HCT116 (cell line): Measurements from ENCODE around the gene TNFSF9. TPM values are rescaled to one million over a fixed set of nuclear protein-coding genes. Genes with fewer than 3 reads are reported as not detected.

Experiments
- ATAC-seq: fragments of 200-7000 bp; cut with Tn5 transposase; 2 replicates; pipeline ENCODE4 v1.9.1; 2020; ENCODE audit warnings: mild to moderate bottlenecking, moderate library complexity
- BruUV-seq: library from RNA; stranded (reverse); fragments of 400-500 nt; replicated peaks from 2 replicates; lab custom pipeline; 2021; lab: Mats Ljungman, UMichigan
- CTCF ChIA-PET: fragments of 300-600 bp; sonication (Branson Sonifier 250); formaldehyde crosslinking; loops from one replicate; lab custom pipeline; 2021; ENCODE audit warnings: antibody characterized with exemption; lab: Charles Lee
- POLR2A ChIA-PET: fragments of 300-600, 350-600 bp; sonication (Branson Sonifier 250); formaldehyde crosslinking; loops from one replicate; lab custom pipeline; 2021; ENCODE audit warnings: antibody characterized with exemption; lab: Charles Lee
- RAD21 ChIA-PET, 2 experiments: fragments of 300-600 bp; sonication (Branson Sonifier 250); formaldehyde crosslinking; loops; one replicate each; lab custom pipeline; 2023; ENCODE audit warnings: low total read pairs in 2 of 2; ENCODE audit not compliant: uncharacterized antibody in 2 of 2, unreplicated experiment in 2 of 2, low non-redundant PET in 1 of 2; lab: Charles Lee
- DNase-seq: peaks from one replicate; pipeline ENCODE4 v3.0.0-alpha.2; 2010; ENCODE audit warnings: low read depth, low spot score
- H2AFZ ChIP-seq: fragments of 200-600 bp; shearing (Covaris generic), sonication (generic); 2 replicates; pipeline ENCODE4 v1.6.1; 2017; ENCODE audit warnings: low read depth, mixed run types, mixed read lengths, antibody characterized with exemption, low read length; ENCODE audit not compliant: poor library complexity, severe bottlenecking
- H3K27ac ChIP-seq: 2 replicates; pipeline ENCODE4 v1.5.1; 2012; ENCODE audit warnings: low read depth, low read length
- H3K27me3 ChIP-seq: fragments of 200-600 bp; sonication (generic); 2 replicates; pipeline ENCODE4 v1.6.1; 2016; ENCODE audit warnings: mixed run types, low read length, mixed read lengths; ENCODE audit not compliant: insufficient read depth
- H3K36me3 ChIP-seq, 2 experiments: fragments of 200-500 bp in 1 of 2; fragments of 200-600 bp in 1 of 2; sonication (Bioruptor generic) in 1 of 2; sonication (generic) in 1 of 2; 2 replicates each; pipeline versions ENCODE4 v1.5.1 to v1.6.1; 2014 to 2016; ENCODE audit warnings: low read length in 2 of 2, inconsistent platforms in 1 of 2, mixed read lengths in 1 of 2, mixed run types in 1 of 2; ENCODE audit not compliant: insufficient read depth in 2 of 2, control insufficient read depth in 1 of 2
- H3K4me1 ChIP-seq, 2 experiments: fragments of 200-600 bp in 1 of 2; sonication (generic) in 1 of 2; 2 replicates each; pipeline versions ENCODE4 v1.5.1 to v1.6.1; 2012 to 2017; ENCODE audit warnings: low read length in 2 of 2, inconsistent platforms in 1 of 2, mild to moderate bottlenecking in 1 of 2, mixed read lengths in 1 of 2, mixed run types in 1 of 2, moderate library complexity in 1 of 2; ENCODE audit not compliant: insufficient read depth in 2 of 2, control insufficient read depth in 1 of 2
- H3K4me2 ChIP-seq: fragments of 200-600 bp; sonication (generic); 2 replicates; pipeline ENCODE4 v1.6.1; 2017; ENCODE audit warnings: mixed run types, low read length, mixed read lengths
- H3K4me3 ChIP-seq, 2 experiments: fragments of 200-600 bp in 1 of 2; sonication (generic) in 1 of 2; replicated peaks in 1 of 2; 2 replicates each; pipeline ENCODE4 v1.5.1; 2011 to 2016; ENCODE audit warnings: low read length in 2 of 2, control low read depth in 1 of 2, low read depth in 1 of 2, mild to moderate bottlenecking in 1 of 2, mixed read lengths in 1 of 2, mixed run types in 1 of 2
- H3K79me2 ChIP-seq: fragments of 200-600 bp; sonication (generic); 2 replicates; pipeline ENCODE4 v1.6.1; 2017; ENCODE audit warnings: mild to moderate bottlenecking, mixed run types, low read length, moderate library complexity, mixed read lengths; ENCODE audit not compliant: insufficient read depth
- H3K9ac ChIP-seq: fragments of 200-600 bp; sonication (generic); 2 replicates; pipeline ENCODE4 v1.6.1; 2016; ENCODE audit warnings: low read length, mixed read lengths
- H3K9me2 ChIP-seq: fragments of 200-600 bp; sonication (generic), shearing (Covaris generic); 2 replicates; pipeline ENCODE4 v1.6.1; 2017; ENCODE audit warnings: mixed run types, mild to moderate bottlenecking, moderate library complexity; ENCODE audit not compliant: insufficient read depth
- H3K9me3 ChIP-seq, 2 experiments: fragments of 200-500 bp in 1 of 2; fragments of 200-600 bp in 1 of 2; sonication (Bioruptor generic) in 1 of 2; sonication (generic) in 1 of 2; 2 replicates each; pipeline ENCODE4 v1.6.1; 2014 to 2017; ENCODE audit warnings: low read length in 2 of 2, mixed read lengths in 2 of 2, inconsistent platforms in 1 of 2, low read depth in 1 of 2, mild to moderate bottlenecking in 1 of 2, mixed run types in 1 of 2, moderate library complexity in 1 of 2; ENCODE audit not compliant: control insufficient read depth in 1 of 2, insufficient read depth in 1 of 2
- H4K20me1 ChIP-seq: fragments of 200-600 bp; sonication (generic), shearing (Covaris generic); 2 replicates; pipeline ENCODE4 v1.6.1; 2017; ENCODE audit warnings: mixed run types, mild to moderate bottlenecking, moderate library complexity; ENCODE audit not compliant: insufficient read depth
- CEBPB ChIP-seq: IDR thresholded peaks from 2 replicates; pipeline ENCODE4 v1.6.1; 2012; ENCODE audit warnings: low read depth
- EGR1 ChIP-seq: IDR thresholded peaks from 2 replicates; pipeline ENCODE4 v1.6.1; 2012; ENCODE audit warnings: low read depth
- ELF1 ChIP-seq: IDR thresholded peaks from 2 replicates; pipeline ENCODE4 v1.6.1; 2012; ENCODE audit warnings: low read depth, borderline replicate concordance
- REST ChIP-seq: IDR thresholded peaks from 2 replicates; pipeline ENCODE4 v1.6.1; 2012; ENCODE audit warnings: low read depth
- intact Hi-C: fragments of 100-400 bp; cut with micrococcal nuclease; formaldehyde crosslinking; loops from 2 replicates; pipeline ENCODE4 v1.10.0; 2022
- total RNA-seq: library from RNA; stranded (reverse); gene quantifications from one replicate; pipeline ENCODE4 v1.2.1, GENCODE V29; 2021; ENCODE audit not compliant: unreplicated experiment

Gene TNFSF9
- total RNA-seq, 1 experiment from 2014 or later = 25.1 TPM

DNA sequence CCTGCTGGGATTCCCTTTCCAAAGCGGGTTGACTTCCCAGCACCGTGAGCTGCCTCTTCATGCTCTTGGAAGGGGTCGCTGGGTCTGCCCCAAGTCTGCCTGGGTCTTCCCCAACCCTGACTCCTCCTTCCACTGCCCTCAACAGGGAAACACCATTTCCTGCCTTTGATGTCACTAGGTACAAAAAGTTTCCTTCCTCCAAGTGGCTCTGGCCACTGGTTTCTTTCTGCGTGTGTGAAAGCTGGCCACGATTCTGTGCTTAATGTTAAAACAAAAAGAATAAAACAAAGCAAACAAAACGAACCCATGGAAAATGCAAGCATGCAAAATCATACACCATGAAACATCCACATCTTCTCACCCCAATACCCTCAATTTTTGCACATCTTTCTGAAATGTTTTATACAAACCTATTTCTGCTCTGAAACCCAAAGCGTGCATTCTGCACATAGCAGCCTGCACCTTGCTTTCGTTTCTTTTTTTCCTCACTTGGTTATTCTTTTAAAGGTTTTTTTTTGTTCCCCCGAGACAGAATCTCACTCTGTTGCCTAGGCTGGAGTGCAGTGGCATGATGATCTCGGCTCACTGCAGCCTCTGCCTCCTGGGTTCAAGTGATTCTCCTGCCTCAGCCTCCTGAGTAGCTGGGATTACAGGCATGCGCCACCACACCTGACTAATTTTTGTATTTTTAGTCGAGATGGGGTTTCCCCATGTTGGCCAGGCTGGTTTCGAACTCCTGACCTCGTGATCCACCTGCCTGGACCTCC lies 12.5 kb upstream of the TNFSF9 start:
- no peak overlapping the region for H3K9ac ChIP-seq
- intact Hi-C loops = loop anchor here (5.0 kb wide), 1 partner anchor 234 kb away; no protein-coding TSS in a partner anchor
- no peak for ATAC-seq

More for the DNA sequence above, 12.5 kb upstream of the TNFSF9 start:
- no peak for DNase-seq
- ChIA-PET RAD21 (no interaction called here), CTCF (interaction anchor here (2.0 to 2.6 kb wide), 2 partner anchors 115 to 345 kb away, joined by 7 to 19 read pairs; no protein-coding TSS in a partner anchor), POLR2A (interaction anchor here (2.4 kb wide), 1 partner anchor 12 kb away, joined by 21 read pairs; the partner anchor contains the start of gene TNFSF9)
- no peaks in the 10 kb centered on the region for H3K9me3 ChIP-seq
- peaks cover 10 to 39% of the 10 kb centered on the region in 2 experiments; a peak in 3 of 4 replicates for H3K4me1 ChIP-seq
- H4K20me1 ChIP-seq = no peaks in the 10 kb centered on the region
- H3K4me3 ChIP-seq = no peak overlapping the region
- no peak for TF ChIP-seq REST
- no peak for TF ChIP-seq EGR1
- TF ChIP-seq CEBPB = no peak
- TF ChIP-seq ELF1 = no peak
- H3K4me2 ChIP-seq = no peak overlapping the region
- no peaks in the 10 kb centered on the region for H3K36me3 ChIP-seq
- H3K27ac ChIP-seq = no peak overlapping the region
- no peaks in the 10 kb centered on the region for H3K79me2 ChIP-seq
- BruUV-seq = no TSS peak
- H3K9me2 ChIP-seq = no peaks in the 10 kb centered on the region
- H2AFZ ChIP-seq = no peak overlapping the region
- no peaks in the 10 kb centered on the region for H3K27me3 ChIP-seq
